Keratinocyte (primary cell): Measurements from ENCODE around the gene TXK. TPM values are rescaled to one million over a fixed set of nuclear protein-coding genes. Genes with fewer than 3 reads are reported as not detected.

ENCODE experiments used
- DNase-seq: peaks from one replicate; pipeline ENCODE4 v3.0.0-alpha.2; 2011; ENCODE audit warnings: low read depth, missing footprints, low spot score
- FAIRE-seq: peaks from 2 replicates; lab custom pipeline; 2011; peaks lifted over from hg19 to GRCh38; lab: Jason Lieb, UNC
- H2AFZ ChIP-seq: 2 replicates; pipeline ENCODE4 v1.6.0; 2012; ENCODE audit warnings: low read length, control low read depth, inconsistent platforms; ENCODE audit not compliant: control insufficient read depth
- H3K27ac ChIP-seq: 2 replicates; pipeline ENCODE4 v1.5.1; 2011; ENCODE audit warnings: low read length; ENCODE audit not compliant: control insufficient read depth, insufficient read depth
- H3K27me3 ChIP-seq: 3 replicates; pipeline ENCODE4 v1.6.0; 2011; ENCODE audit warnings: low read length; ENCODE audit not compliant: control insufficient read depth, insufficient read depth; ENCODE audit errors: extremely low read depth
- H3K36me3 ChIP-seq, 2 experiments: 2 replicates in 1 of 2; 3 replicates in 1 of 2; pipeline ENCODE4 v1.5.1; 2011; ENCODE audit warnings: low read length in 2 of 2, mild to moderate bottlenecking in 1 of 2; ENCODE audit not compliant: control insufficient read depth in 2 of 2, insufficient read depth in 2 of 2; ENCODE audit errors: extremely low read depth in 1 of 2
- H3K4me1 ChIP-seq: 3 replicates; pipeline ENCODE4 v1.5.1; 2011; ENCODE audit warnings: low read length; ENCODE audit not compliant: control insufficient read depth, insufficient read depth; ENCODE audit errors: extremely low read depth
- H3K4me2 ChIP-seq: 3 replicates; pipeline ENCODE4 v1.6.0; 2011; ENCODE audit warnings: low read depth, low read length; ENCODE audit not compliant: control insufficient read depth, insufficient read depth; ENCODE audit errors: extremely low read depth
- H3K4me3 ChIP-seq, 3 experiments: fragments of 200-600 bp in 1 of 3; sonication (generic) in 1 of 3; 2 replicates in 2 of 3; 3 replicates in 1 of 3; pipeline ENCODE4 v1.5.1; 2011 to 2016; ENCODE audit warnings: low read length in 3 of 3, mild to moderate bottlenecking in 3 of 3, control low read depth in 2 of 3, inconsistent platforms in 1 of 3, low read depth in 1 of 3, mixed read lengths in 1 of 3, mixed run types in 1 of 3, moderate library complexity in 1 of 3; ENCODE audit not compliant: control insufficient read depth in 2 of 3, insufficient read depth in 2 of 3; ENCODE audit errors: extremely low read depth in 1 of 3
- H3K79me2 ChIP-seq: 2 replicates; pipeline ENCODE4 v1.6.0; 2012; ENCODE audit warnings: low read length; ENCODE audit not compliant: control insufficient read depth, insufficient read depth
- H3K9ac ChIP-seq: 3 replicates; pipeline ENCODE4 v1.6.0; 2011; ENCODE audit warnings: low read length; ENCODE audit not compliant: control insufficient read depth, insufficient read depth; ENCODE audit errors: extremely low read depth
- H3K9me1 ChIP-seq: 3 replicates; pipeline ENCODE4 v1.6.0; 2011; ENCODE audit warnings: low read length; ENCODE audit not compliant: control insufficient read depth, insufficient read depth; ENCODE audit errors: extremely low read depth
- H3K9me3 ChIP-seq: 2 replicates; pipeline ENCODE4 v1.5.1; 2012; ENCODE audit warnings: low read depth, low read length; ENCODE audit not compliant: control insufficient read depth
- H4K20me1 ChIP-seq: 3 replicates; pipeline ENCODE4 v1.6.0; 2011; ENCODE audit warnings: low read length; ENCODE audit not compliant: control insufficient read depth, insufficient read depth; ENCODE audit errors: extremely low read depth
- CTCF ChIP-seq, 3 experiments: IDR thresholded peaks in 1 of 3; conservative IDR thresholded peaks in 1 of 3; optimal IDR thresholded peaks in 1 of 3; 2 replicates in 2 of 3; 3 replicates in 1 of 3; pipeline versions ENCODE3 to v1.5.1; 2011; ENCODE audit warnings: low read length in 3 of 3, mild to moderate bottlenecking in 3 of 3, moderate library complexity in 2 of 3, control low read depth in 1 of 3, inconsistent platforms in 1 of 3; ENCODE audit not compliant: insufficient read depth in 2 of 3; ENCODE audit errors: extremely low read depth in 1 of 3
- EZH2 ChIP-seq: IDR thresholded peaks from one replicate; pipeline ENCODE4 v1.6.1; 2012; ENCODE audit warnings: inconsistent platforms, mild to moderate bottlenecking, low read length, moderate library complexity
- dilution Hi-C: fragments of 300-500 bp; cut with MboI; formaldehyde crosslinking; loops from one replicate; pipeline ENCODE4 v1.7.0; 2020; ENCODE audit warnings: low sequenced_read_pairs; ENCODE audit not compliant: extremely low pct_ligation_motif_present
- polyA plus RNA-seq, 5 experiments: library from polyadenylated mRNA; depleted of rRNA in 3 of 5; stranded (reverse) in 3 of 5; stranded (forward) in 1 of 5; unstranded in 1 of 5; fragments of >200 nt; gene quantifications; 1 replicate in 1 of 5; 2 replicates in 3 of 5; 3 replicates in 1 of 5; pipeline versions ENCODE4 v1.2.1 to v1.2.3, GENCODE V29; 2011 to 2012; ENCODE audit warnings: missing spikeins in 2 of 5, low read depth in 1 of 5, low replicate concordance in 1 of 5

Gene TXK
- polyA plus RNA-seq, 1 donor (not counting 4 experiments of a cell fraction or from before 2014, with no cell fraction given): 0.12 TPM

DNA sequence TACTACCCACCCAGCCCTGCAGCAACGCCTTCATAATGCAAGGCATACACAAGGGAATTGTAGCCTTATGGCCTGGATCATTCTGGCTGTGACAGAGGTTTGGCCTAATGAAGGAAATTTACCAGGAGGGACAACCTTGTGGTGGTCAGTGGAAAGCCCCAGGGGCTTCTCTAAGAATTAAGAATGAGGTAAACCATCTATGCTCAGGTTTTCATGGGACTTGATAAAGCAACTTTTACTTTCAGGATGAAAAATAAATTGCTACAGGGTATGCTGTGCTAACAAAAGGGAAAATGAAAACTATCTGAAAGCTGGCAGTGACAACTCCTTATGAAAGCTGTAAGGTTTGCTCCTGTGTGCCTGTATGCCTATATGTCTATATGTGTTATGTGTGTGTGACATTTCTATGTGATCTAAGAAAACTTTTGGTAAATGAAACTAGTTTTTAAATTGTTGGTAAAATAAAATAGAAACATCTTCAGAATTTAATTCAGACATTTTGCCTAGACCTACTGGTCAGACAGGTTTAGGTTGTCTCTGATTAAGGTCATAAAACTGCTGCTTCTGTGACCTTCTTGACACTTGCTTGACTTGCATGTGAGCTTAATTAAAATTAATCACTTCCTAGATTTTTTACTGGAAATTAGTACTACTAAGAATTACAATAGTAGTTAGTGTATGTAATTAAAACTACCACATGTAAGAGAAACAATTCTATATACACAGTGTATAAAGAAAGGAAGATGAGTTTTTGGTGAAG is 19.9 kb upstream of the TXK start:
- FAIRE-seq (no peak), DNase-seq (no peak)
- TF ChIP-seq CTCF (optimal IDR thresholded peaks at IDR 0.05 in 1 of 3, IDR thresholded peaks at IDR 0.05 in 1 of 3, conservative IDR thresholded peaks at IDR 0.05 in 1 of 3; ENCODE audit: extremely low read depth in 1 of 3, insufficient read depth in 2 of 3, low read length in 3 of 3) (no peak), EZH2 (no peak)

GRCh38 chr4:48152259-48152658 is 18.2 kb upstream of the TXK start:
- Histone ChIP-seq H3K79me2 (no peaks in the 10 kb centered on the region), H3K9ac (no peak overlapping the region), H3K36me3 (no peaks in the 10 kb centered on the region), H3K27ac (no peak overlapping the region), H2AFZ (no peak overlapping the region), H4K20me1 (no peaks in the 10 kb centered on the region), H3K4me2 (no peak overlapping the region), H3K27me3 (no peaks in the 10 kb centered on the region), H3K4me3 (no peak overlapping the region), H3K9me3 (no peaks in the 10 kb centered on the region), H3K9me1 (no peaks in the 10 kb centered on the region), H3K4me1 (no peaks in the 10 kb centered on the region)
- FAIRE-seq (no peak), DNase-seq (no peak)
- dilution Hi-C loops: no loop called here
- TF ChIP-seq CTCF (optimal IDR thresholded peaks at IDR 0.05 in 1 of 3, IDR thresholded peaks at IDR 0.05 in 1 of 3, conservative IDR thresholded peaks at IDR 0.05 in 1 of 3; ENCODE audit: extremely low read depth in 1 of 3, insufficient read depth in 2 of 3, low read length in 3 of 3) (no peak), EZH2 (no peak)

More for the DNA sequence above, 19.9 kb upstream of the TXK start:
- H3K79me2 ChIP-seq: no peaks in the 10 kb centered on the region
- no peaks in the 10 kb centered on the region for H3K9me1 ChIP-seq
- no peaks in the 10 kb centered on the region for H3K36me3 ChIP-seq
- dilution Hi-C loops: no loop called here
- no peak overlapping the region for H3K9ac ChIP-seq
- H4K20me1 ChIP-seq: no peaks in the 10 kb centered on the region
- H3K27me3 ChIP-seq: no peaks in the 10 kb centered on the region
- H3K27ac ChIP-seq: no peak overlapping the region
- H3K4me2 ChIP-seq: no peak overlapping the region
- H2AFZ ChIP-seq: no peak overlapping the region
- no peaks in the 10 kb centered on the region for H3K4me1 ChIP-seq
- no peak overlapping the region for H3K4me3 ChIP-seq
- H3K9me3 ChIP-seq: no peaks in the 10 kb centered on the region
